Mesendoderm (in vitro differentiated cells): ENCODE data around the gene MYOD1.

Source experiments
- DNase-seq: peaks from one replicate; pipeline ENCODE4 v3.0.0; 2013
- H2AK5ac ChIP-seq: 2 replicates; pipeline ENCODE4 v1.6.1; 2013; ENCODE audit warnings: low read length, inconsistent platforms
- H2BK120ac ChIP-seq: 2 replicates; pipeline ENCODE4 v1.6.1; 2013; ENCODE audit warnings: low read depth, mild to moderate bottlenecking, low read length, moderate library complexity, mixed read lengths
- H2BK15ac ChIP-seq: replicated peaks from 2 replicates; pipeline ENCODE4 v1.6.1; 2013; ENCODE audit warnings: low read depth, mild to moderate bottlenecking, moderate library complexity
- H2BK5ac ChIP-seq: 2 replicates; pipeline ENCODE4 v1.6.1; 2013; ENCODE audit warnings: low read length, inconsistent platforms
- H3K18ac ChIP-seq: 2 replicates; pipeline ENCODE4 v1.6.1; 2013; ENCODE audit warnings: mild to moderate bottlenecking, low read length, mixed read lengths
- H3K23ac ChIP-seq: one replicate; pipeline ENCODE4 v1.6.1; 2013; ENCODE audit warnings: low read length
- H3K27ac ChIP-seq: 2 replicates; pipeline ENCODE4 v1.5.1; 2013; ENCODE audit warnings: low read depth, mild to moderate bottlenecking, inconsistent platforms, low read length, moderate library complexity
- H3K27me3 ChIP-seq: 2 replicates; pipeline ENCODE4 v1.6.1; 2013; ENCODE audit warnings: low read length, control low read depth, mild to moderate bottlenecking, inconsistent platforms; ENCODE audit not compliant: insufficient read depth, poor library complexity
- H3K36me3 ChIP-seq: 2 replicates; pipeline ENCODE4 v1.6.1; 2013; ENCODE audit warnings: low read length, inconsistent platforms; ENCODE audit not compliant: control insufficient read depth, insufficient read depth
- H3K4ac ChIP-seq: one replicate; pipeline ENCODE4 v1.6.1; 2013; ENCODE audit warnings: low read depth, mild to moderate bottlenecking, low read length, moderate library complexity
- H3K4me1 ChIP-seq: 2 replicates; pipeline ENCODE4 v1.6.1; 2013; ENCODE audit warnings: low read depth, low read length, inconsistent platforms; ENCODE audit not compliant: control insufficient read depth
- H3K4me2 ChIP-seq: 2 replicates; pipeline ENCODE4 v1.6.1; 2013; ENCODE audit warnings: low read length
- H3K4me3 ChIP-seq: 2 replicates; pipeline ENCODE4 v1.5.1; 2013; ENCODE audit warnings: mild to moderate bottlenecking, low read length
- H3K56ac ChIP-seq: one replicate; pipeline ENCODE4 v1.6.1; 2013; ENCODE audit warnings: low read length
- H3K79me1 ChIP-seq: 2 replicates; pipeline ENCODE4 v1.6.1; 2013; ENCODE audit warnings: low read length, inconsistent platforms
- H3K79me2 ChIP-seq: 2 replicates; pipeline ENCODE4 v1.6.1; 2013; ENCODE audit warnings: mild to moderate bottlenecking, low read length; ENCODE audit not compliant: control insufficient read depth, insufficient read depth
- H3K9ac ChIP-seq: 2 replicates; pipeline ENCODE4 v1.6.1; 2013; ENCODE audit warnings: low read length, inconsistent platforms
- H4K5ac ChIP-seq: one replicate; pipeline ENCODE4 v1.6.1; 2013; ENCODE audit warnings: low read length
- H4K8ac ChIP-seq: one replicate; pipeline ENCODE4 v1.6.1; 2013; ENCODE audit warnings: low read depth, mild to moderate bottlenecking, control low read depth, low read length, moderate library complexity
- WGBS: extraction: QIAGEN DNeasy Blood & Tissue Kit; methylation state at CpG from one replicate; pipeline ENCODE4 v1.1.7; 2013; ENCODE audit warnings: low lambda C conversion rate, missing lambda C conversion rate; ENCODE audit not compliant: insufficient coverage; ENCODE audit errors: extremely low coverage; 5-methylcytosine and 5-hydroxymethylcytosine counted together

Gene MYOD1

GRCh38 chr11:17736930-17737817, 17.8 kb downstream of the MYOD1 start:
- H2BK5ac ChIP-seq = no peak overlapping the region
- H2BK15ac ChIP-seq = no peak overlapping the region
- H3K79me1 ChIP-seq = no peaks in the 10 kb centered on the region
- H3K4ac ChIP-seq = no peak overlapping the region
- no peaks in the 10 kb centered on the region for H3K36me3 ChIP-seq
- H3K18ac ChIP-seq = no peak overlapping the region
- H3K4me2 ChIP-seq = no peak overlapping the region
- H3K9ac ChIP-seq = no peak overlapping the region
- H4K8ac ChIP-seq = no peak overlapping the region
- DNase-seq = no peak
- no peak overlapping the region for H3K23ac ChIP-seq
- no peaks in the 10 kb centered on the region for H3K4me1 ChIP-seq
- no peak overlapping the region for H2AK5ac ChIP-seq
- no peak overlapping the region for H3K4me3 ChIP-seq
- no peak overlapping the region for H3K27ac ChIP-seq
- H3K79me2 ChIP-seq = no peaks in the 10 kb centered on the region
- H4K5ac ChIP-seq = no peak overlapping the region
- no peak overlapping the region for H2BK120ac ChIP-seq
- H3K56ac ChIP-seq = no peak overlapping the region
- H3K27me3 ChIP-seq = peaks cover 22% of the 10 kb centered on the region
- WGBS = no CpG with 5 or more reads among the region's 15 CpGs

GRCh38 chr11:17738151-17738973, 19.0 kb downstream of the MYOD1 start:
- Histone ChIP-seq H3K4me3 (no peak overlapping the region), H2BK15ac (no peak overlapping the region), H3K23ac (no peak overlapping the region), H3K4me2 (no peak overlapping the region), H2BK120ac (no peak overlapping the region), H2AK5ac (no peak overlapping the region), H3K79me1 (no peaks in the 10 kb centered on the region), H4K8ac (no peak overlapping the region), H3K4me1 (no peaks in the 10 kb centered on the region), H3K36me3 (no peaks in the 10 kb centered on the region), H3K4ac (no peak overlapping the region), H2BK5ac (no peak overlapping the region), H3K18ac (no peak overlapping the region), H4K5ac (no peak overlapping the region), H3K27me3 (peaks cover 22% of the 10 kb centered on the region), H3K9ac (no peak overlapping the region), H3K27ac (no peak overlapping the region), H3K56ac (no peak overlapping the region), H3K79me2 (no peaks in the 10 kb centered on the region)
- DNase-seq = no peak
- no CpG with 5 or more reads among the region's 10 CpGs for WGBS

- no peaks in the 10 kb centered on the region for H3K79me2 ChIP-seq
- H3K4ac ChIP-seq = no peak overlapping the region
- H2BK5ac ChIP-seq = no peak overlapping the region
- no peak overlapping the region for H4K8ac ChIP-seq
- H3K4me1 ChIP-seq = no peaks in the 10 kb centered on the region
- H2BK15ac ChIP-seq = no peak overlapping the region
- no peak overlapping the region for H2AK5ac ChIP-seq
- H3K79me1 ChIP-seq = no peaks in the 10 kb centered on the region
- H3K56ac ChIP-seq = no peak overlapping the region
- H3K23ac ChIP-seq = no peak overlapping the region
- H3K9ac ChIP-seq = no peak overlapping the region
- H3K27me3 ChIP-seq = peaks cover 19% of the 10 kb centered on the region
- no peaks in the 10 kb centered on the region for H3K36me3 ChIP-seq
- H3K4me3 ChIP-seq = no peak overlapping the region
- H3K18ac ChIP-seq = no peak overlapping the region
- H3K4me2 ChIP-seq = no peak overlapping the region
- WGBS = no CpG with 5 or more reads among the region's 6 CpGs
- H3K27ac ChIP-seq = no peak overlapping the region
- DNase-seq = no peak
- no peak overlapping the region for H4K5ac ChIP-seq
- H2BK120ac ChIP-seq = no peak overlapping the region
Observed at GRCh38 chr11:17739945-17740338, 20.6 kb downstream of the MYOD1 start.

GRCh38 chr11:17740649-17741235, 21.4 kb downstream of the MYOD1 start:
- no peak overlapping the region for H3K4me3 ChIP-seq
- H3K4ac ChIP-seq = no peak overlapping the region
- H3K9ac ChIP-seq = no peak overlapping the region

GRCh38 chr11:17741487-17741886, 22.1 kb downstream of the MYOD1 start:
- WGBS = no CpG with 5 or more reads among the region's 10 CpGs
- no peak overlapping the region for H4K8ac ChIP-seq
- no peak overlapping the region for H3K9ac ChIP-seq
- no peak overlapping the region for H3K4ac ChIP-seq
- peaks cover 11% of the 10 kb centered on the region for H3K27me3 ChIP-seq
- no peaks in the 10 kb centered on the region for H3K36me3 ChIP-seq
- no peak for DNase-seq
- H3K79me2 ChIP-seq = no peaks in the 10 kb centered on the region
- H3K18ac ChIP-seq = no peak overlapping the region
- no peak overlapping the region for H3K23ac ChIP-seq
- no peak overlapping the region for H2AK5ac ChIP-seq
- H2BK120ac ChIP-seq = no peak overlapping the region
- H3K4me1 ChIP-seq = no peaks in the 10 kb centered on the region
- no peak overlapping the region for H3K27ac ChIP-seq
- no peak overlapping the region for H3K4me2 ChIP-seq
- H3K56ac ChIP-seq = no peak overlapping the region
- H4K5ac ChIP-seq = no peak overlapping the region
- H2BK5ac ChIP-seq = no peak overlapping the region
- H3K79me1 ChIP-seq = no peaks in the 10 kb centered on the region
- no peak overlapping the region for H2BK15ac ChIP-seq
- H3K4me3 ChIP-seq = no peak overlapping the region

More at GRCh38 chr11:17740649-17741235, 21.4 kb downstream of the MYOD1 start:
- Histone ChIP-seq H3K27ac (no peak overlapping the region), H2AK5ac (no peak overlapping the region), H3K18ac (no peak overlapping the region), H3K4me1 (no peaks in the 10 kb centered on the region), H3K27me3 (peaks cover 18% of the 10 kb centered on the region), H3K56ac (no peak overlapping the region), H2BK120ac (no peak overlapping the region), H4K8ac (no peak overlapping the region), H3K79me1 (no peaks in the 10 kb centered on the region), H3K36me3 (no peaks in the 10 kb centered on the region), H2BK15ac (no peak overlapping the region), H3K23ac (no peak overlapping the region), H4K5ac (no peak overlapping the region), H3K4me2 (no peak overlapping the region), H2BK5ac (no peak overlapping the region), H3K79me2 (no peaks in the 10 kb centered on the region)
- no CpG with 5 or more reads among the region's 7 CpGs for WGBS
- no peak for DNase-seq
